ENCODE data around the gene ATAD1.
A peak's percentile ranks its signal among the peaks of the same experiment; 100 is the strongest.
"Not testable (repeated sequence)": the region's sequence is repeated elsewhere in the genome, so short reads cannot be mapped to it uniquely, and the experiment has no call there.

The ATAD1 gene, protein sequence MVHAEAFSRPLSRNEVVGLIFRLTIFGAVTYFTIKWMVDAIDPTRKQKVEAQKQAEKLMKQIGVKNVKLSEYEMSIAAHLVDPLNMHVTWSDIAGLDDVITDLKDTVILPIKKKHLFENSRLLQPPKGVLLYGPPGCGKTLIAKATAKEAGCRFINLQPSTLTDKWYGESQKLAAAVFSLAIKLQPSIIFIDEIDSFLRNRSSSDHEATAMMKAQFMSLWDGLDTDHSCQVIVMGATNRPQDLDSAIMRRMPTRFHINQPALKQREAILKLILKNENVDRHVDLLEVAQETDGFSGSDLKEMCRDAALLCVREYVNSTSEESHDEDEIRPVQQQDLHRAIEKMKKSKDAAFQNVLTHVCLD

DNA sequence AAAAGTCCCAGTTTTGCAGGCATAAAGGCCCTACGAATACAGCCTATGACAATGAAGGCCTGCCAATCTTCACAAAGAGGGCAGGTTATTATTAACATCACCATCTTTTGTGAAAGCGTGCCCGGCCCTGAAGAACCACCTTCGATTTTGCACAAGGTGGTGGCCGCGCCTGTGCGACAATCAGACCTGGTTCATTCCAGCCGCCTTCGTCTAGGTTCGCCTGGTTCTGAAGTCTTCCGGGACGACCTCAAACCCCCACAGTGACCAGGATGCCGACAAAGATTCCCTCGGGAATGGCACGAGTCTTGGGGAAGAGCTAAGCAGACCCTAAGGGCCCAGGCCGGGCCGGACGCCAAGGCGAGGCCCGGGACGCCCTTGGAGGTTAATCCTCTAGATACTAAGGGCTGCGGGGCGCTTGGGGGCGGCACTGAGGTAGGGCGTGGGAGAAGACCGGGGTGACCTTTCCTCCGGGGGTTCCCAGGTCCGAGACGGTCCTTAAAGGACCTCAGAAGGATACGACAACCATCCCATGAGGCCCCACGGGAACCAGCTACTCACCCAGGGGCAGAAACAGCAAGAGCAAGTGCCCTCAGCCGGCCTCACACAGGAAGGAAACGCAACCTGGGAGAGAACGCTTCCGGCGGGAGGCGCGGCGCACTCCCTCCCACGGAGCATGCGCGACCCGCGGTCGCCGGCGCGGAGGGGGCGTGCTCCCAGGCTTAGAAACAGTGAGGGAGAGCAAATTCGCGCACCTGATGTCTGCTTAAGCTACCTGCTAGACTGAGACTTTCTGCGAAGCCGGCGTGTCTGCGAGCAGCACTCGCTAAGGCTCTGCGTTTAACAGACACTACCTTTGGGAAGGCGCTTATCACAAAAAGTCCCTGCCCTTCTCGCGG is at the start of gene ATAD1:
TSS of gene ATAD1 (minus strand) at position 618 of the 896 bp plus-strand sequence. CDS start 3,627 bp downstream, outside the sequence.
- peak; percentile 88 for DNase-seq

DNA sequence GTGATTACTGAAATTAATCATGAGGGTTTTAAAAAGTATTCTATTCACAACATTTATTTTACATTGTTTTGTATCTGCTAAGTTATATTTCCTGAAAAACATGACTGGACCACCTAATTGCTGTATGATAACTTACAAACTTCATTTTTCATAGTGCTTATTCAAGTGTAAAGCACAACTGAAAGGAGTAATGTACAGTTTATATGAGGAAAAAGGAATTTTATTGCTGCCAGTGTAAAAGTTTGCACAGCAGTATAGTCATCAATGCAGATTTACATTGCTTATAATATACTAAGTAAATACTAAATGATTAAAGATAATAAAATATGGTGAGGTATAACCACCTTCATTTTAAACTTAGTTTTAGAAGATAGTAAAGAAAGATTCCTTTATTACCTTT is 49.4 kb upstream of the ATAD1 start:
- DNase-seq: no peak

DNA sequence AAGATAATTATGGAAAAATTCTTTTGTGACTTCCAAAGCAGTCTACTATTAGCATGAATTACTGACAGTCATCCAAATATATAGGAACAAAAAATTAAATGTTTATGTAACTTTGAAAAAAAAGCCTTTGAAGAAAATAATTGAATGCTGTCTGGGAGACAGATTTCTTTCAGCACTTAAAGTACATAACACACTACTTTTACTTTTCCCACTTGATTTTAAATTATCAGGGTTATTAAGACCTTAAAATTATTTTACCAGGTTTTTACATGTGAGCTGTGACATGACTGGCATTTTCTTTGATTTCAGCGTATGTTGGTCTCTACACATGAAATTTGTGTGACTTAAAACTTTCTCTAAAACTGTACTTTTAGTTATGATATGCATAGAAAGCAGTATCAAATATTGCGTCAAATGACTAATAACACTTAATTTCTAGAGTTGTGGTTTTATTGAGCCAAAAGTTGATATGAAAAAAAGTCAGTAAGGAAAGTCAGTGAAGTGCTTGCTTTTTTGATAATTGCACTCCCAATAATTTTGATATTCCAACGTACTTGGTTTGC is 48.5 kb upstream of the ATAD1 start:
- DNase-seq: no peak

DNA sequence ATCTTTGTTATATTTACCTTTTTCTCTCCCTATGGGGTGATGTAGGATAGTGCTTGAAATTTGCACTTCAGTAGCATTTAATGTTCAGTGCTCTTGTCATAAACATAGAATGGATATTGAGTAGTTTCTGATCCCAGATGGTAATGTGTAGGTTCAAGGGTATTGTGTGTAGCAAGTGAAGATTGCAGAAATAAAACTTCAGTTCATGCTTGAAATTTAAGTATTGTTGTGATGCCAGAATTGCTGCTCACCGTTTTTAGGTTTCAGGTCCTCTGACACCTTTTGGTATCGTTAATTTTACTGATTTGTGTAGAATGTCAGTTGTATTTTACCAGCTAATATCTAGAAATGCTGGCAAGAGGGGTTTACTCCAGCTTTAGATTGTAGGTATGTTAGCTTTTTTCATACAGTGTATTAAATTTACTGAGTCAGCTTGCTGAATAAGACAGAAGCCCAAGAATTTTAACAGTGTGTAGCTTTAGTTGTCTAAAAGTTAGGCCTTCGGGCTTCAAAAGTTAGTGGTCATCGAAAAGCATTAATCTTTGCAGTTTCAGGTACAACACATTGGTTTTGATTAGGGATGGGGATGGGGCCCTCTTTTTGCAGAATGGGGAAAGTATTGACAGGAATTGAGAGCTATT is 47.3 kb upstream of the ATAD1 start:
- DNase-seq: peak; percentile 16

DNA sequence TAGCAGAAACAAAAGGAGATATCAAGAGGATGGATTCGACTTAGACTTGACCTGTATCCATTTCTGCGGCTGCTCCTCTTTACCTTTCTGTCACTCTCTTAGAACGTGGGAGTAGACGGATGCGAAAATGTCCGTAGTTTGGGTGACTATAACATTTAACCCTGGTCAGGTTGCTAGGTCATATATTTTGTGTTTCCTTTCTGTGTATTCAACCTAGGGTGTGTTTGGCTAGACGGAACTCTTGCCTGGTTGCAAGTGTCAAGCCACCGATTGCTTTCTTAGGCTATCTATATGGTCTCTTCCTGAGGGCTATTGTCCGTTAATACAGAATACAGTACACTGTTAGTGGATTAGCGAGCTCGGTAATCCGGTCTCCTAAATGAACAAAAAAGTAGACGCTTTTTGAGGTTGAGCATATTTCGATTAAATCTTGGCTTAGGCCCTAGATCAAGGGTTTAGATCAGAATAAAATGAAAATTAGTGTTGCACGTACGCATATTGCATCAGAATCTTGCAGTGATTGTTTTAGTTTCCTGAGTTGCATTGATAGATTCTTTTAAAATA is 46.6 kb upstream of the ATAD1 start:
- DNase-seq: peak; percentile 27

DNA sequence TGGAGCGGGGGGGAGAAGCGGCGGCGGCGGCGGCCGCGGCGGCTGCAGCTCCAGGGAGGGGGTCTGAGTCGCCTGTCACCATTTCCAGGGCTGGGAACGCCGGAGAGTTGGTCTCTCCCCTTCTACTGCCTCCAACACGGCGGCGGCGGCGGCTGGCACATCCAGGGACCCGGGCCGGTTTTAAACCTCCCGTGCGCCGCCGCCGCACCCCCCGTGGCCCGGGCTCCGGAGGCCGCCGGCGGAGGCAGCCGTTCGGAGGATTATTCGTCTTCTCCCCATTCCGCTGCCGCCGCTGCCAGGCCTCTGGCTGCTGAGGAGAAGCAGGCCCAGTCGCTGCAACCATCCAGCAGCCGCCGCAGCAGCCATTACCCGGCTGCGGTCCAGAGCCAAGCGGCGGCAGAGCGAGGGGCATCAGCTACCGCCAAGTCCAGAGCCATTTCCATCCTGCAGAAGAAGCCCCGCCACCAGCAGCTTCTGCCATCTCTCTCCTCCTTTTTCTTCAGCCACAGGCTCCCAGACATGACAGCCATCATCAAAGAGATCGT is 46.0 kb upstream of the ATAD1 start:
- DNase-seq: peak; percentile 16

DNA sequence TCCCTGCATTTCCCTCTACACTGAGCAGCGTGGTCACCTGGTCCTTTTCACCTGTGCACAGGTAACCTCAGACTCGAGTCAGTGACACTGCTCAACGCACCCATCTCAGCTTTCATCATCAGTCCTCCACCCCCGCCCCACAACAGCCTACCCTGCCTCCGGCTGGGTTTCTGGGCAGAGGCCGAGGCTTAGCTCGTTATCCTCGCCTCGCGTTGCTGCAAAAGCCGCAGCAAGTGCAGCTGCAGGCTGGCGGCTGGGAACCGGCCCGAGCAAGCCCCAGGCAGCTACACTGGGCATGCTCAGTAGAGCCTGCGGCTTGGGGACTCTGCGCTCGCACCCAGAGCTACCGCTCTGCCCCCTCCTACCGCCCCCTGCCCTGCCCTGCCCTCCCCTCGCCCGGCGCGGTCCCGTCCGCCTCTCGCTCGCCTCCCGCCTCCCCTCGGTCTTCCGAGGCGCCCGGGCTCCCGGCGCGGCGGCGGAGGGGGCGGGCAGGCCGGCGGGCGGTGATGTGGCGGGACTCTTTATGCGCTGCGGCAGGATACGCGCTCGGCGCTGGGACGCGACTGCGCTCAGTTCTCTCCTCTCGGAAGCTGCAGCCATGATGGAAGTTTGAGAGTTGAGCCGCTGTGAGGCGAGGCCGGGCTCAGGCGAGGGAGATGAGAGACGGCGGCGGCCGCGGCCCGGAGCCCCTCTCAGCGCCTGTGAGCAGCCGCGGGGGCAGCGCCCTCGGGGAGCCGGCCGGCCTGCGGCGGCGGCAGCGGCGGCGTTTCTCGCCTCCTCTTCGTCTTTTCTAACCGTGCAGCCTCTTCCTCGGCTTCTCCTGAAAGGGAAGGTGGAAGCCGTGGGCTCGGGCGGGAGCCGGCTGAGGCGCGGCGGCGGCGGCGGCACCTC is 45.3 kb upstream of the ATAD1 start, which contains the start of the genes KLLN and PTEN:
TSS of gene KLLN (minus strand) at position 481 of the 891 bp plus-strand sequence. CDS start 1,046 bp downstream, outside the sequence.
TSS of gene PTEN (plus strand) at position 573 of the 891 bp plus-strand sequence. CDS start 845 bp downstream, outside the sequence.
- DNase-seq: peak; percentile 88

DNA sequence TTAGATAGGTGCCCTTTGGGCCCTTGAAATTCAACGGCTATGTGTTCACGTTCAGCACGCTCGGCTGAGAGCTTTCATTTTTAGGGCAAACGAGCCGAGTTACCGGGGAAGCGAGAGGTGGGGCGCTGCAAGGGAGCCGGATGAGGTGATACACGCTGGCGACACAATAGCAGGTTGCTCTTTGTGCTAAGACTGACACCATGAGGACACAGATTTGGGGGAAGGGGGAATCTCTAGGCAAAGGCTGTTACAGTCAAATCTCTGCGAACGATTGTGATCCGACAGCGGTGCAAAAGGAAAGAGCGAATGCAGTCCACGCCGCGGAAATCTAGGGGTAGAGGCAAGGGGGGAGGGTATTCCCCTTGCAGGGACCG is 44.6 kb upstream of the ATAD1 start:
- DNase-seq: no peak

DNA sequence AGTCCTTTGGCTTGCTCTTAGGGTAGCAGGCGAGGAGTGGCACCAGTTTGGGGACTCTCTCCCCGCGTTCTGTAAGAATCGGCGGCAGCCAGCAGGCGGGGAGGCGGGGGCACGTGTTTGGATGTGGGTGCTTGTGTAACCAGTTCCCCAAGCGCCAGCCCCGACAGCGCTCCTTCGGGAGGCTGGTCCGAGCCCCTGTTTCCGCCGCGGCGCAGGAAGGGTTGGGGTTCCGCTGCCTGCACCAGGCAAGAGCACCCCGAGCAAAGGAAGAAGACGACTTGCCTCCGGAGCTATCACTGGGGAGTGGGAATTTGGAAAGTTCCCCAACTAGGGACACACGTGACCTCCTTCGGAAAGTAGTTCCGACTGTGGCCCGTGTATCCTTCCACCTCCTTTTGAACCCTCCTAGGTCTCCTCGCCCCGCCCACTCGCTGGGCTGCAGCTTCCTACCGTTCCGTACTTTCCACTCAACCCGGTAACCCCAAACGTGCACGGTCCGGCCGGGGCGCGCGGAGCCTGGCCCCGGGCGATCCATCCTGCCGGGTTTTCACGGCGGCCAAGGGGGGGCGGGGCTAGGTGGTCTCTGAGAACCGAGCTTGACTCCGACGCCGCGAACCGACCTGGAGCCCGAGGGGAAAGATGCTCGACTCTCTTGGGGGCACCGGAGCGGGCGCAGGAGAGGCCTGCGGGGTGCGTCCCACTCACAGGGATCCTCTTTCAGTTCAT is 44.1 kb upstream of the ATAD1 start:
- peak; percentile 95 for DNase-seq

DNA sequence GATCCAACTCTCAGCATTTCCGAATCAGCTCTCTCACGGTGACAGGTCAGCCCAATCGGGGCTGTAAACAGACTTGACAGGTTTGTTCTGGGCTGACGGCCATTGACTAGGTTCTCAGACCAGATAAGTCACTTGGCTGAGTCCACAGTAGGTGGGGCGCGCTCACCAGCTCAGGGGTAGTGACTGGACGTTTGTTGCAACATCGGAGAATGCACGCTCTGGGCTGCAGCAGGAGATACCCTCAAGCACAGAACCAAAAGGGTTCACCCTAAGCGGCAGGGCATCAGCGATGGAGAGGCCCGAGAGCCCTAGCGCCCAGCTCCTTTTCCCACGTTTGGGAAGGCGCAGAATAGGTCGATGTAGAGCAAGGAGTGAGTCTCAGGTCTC is 43.5 kb upstream of the ATAD1 start:
- peak; percentile 57 for DNase-seq

DNA sequence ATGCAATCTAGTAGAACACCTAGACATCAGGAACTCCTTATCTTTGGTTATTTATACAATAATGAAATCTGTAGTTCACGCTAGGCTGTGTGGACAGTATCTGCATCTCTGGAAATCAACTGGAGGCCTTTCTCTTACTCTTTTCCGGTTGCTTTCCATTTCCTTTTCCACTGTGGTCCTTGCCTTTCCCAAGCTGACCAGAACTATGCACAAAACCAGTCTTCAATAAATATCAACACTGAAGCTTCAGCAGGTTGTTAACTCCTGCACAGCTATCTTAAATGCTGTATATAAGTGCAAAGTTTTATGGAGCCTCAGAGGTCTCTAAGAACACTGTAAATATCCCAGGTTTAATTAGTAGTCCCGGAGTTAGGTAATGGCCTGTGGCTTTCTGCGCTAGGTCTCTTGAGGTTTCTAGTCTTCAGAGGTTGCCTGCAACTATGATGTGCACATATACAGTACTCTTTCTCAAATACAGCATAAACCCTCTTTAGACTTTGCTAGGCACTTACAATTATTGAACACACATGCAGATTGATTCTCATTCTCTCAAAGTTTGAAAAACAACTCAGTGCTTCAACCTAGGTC is 42.9 kb upstream of the ATAD1 start:
- DNase-seq: no peak

DNA sequence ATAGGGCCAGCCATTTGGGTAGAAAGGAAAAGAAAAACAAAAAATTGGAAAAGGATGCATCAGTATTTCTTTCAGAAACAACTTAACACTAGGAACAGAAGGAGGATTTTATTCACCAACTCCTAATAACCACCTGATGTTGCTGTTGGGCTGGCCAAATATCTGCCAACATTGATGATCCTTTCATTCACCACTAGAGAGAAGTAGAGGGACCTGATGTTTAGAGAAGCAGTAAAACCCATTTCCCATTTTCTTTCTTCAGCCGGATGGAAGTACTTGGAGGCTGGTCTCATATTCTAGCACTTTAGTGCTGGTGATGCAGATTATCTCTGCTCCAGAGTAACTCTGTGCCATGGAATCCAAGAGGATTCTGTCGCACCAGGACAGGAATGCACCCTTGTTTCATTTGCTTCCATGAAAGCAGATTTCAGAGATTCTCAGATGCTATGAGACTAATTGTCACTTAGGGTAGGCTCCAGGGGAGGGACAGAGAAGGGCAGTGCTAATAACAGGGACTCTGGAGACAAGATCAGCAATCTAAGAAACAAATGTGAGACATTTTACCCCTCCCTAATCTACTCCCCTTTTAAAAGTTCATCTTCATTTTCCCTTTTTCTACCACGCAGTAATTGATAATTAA is 42.2 kb upstream of the ATAD1 start:
- DNase-seq: peak; percentile 56

DNA sequence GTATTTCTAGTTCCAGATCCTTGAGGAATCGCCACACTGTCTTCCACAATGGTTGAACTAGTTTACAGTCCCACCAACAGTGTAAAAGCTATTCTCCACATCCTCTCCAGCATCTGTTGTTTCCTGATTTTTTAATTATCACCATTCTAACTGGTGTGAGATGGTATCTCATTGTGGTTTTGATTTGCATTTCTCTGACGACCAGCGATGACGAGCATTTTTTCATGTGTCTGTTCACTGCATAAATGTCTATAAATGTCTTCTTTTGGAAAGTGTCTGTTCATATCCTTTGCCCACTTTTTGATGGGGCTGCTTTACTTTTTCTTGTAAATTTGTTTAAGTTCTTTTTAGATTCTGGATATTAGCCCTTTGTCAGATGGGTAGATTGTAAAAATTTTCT is 37.6 kb upstream of the ATAD1 start:
- DNase-seq: not testable (repeated sequence)

DNA sequence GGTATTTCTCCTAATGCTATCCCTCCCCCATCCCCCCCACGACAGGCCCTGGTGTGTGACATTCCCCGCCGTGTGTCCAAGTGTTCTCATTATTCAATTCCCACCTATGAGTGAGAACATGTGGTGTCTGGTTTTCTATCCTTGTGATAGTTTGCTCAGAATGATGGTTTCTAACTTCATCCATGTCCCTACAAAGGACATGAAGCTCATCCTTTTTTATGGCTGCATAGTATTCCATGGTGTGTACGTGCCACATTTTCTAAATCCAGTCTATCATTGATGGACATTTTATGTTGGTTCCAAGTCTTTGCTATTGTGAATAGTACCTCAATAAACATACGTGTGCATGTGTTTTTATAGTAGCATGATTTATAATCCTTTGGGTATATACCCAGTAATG is 37.2 kb upstream of the ATAD1 start:
- not testable (repeated sequence) for DNase-seq

DNA sequence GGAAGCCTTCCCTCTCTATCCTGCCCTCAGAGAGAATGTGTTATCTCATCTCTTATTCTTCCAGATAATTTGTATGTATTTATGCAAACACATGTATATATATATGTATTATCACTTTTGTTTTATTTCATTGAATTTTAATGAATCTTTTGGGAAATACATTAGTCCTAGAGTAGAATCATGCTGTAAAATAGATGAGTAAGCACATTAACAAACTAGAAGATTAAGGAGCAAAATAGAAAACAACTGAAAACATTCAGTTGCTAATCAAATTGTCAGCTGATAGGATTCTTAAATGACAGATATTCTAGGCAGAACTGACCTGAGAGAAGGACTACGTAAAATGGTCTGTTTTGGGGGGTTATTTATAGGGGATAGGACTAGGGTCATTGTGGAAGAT is 34.1 kb upstream of the ATAD1 start:
- DNase-seq: no peak

DNA sequence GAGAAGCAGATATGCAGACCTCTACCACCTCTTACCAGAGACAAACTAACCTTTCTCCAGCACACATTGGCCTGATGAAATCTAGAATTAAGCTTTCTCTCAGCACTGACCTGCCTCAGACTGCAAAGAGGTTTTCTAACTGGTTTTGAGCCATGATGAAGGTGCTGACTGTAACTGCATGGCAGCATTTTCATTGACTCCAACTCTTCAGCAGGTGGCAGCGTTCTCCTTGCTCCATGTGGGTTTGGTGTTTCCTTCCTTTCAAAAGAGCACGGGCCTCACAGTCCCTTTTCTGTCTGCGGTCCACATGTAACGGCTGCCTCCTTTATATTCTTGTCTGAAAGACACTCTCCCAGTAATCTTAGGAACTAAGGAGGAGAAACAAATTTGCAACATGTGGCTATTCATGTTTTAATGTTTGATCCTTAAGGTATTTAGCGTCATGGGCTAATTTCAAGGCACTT is 32.7 kb upstream of the ATAD1 start:
- peak; percentile 57 for DNase-seq

DNA sequence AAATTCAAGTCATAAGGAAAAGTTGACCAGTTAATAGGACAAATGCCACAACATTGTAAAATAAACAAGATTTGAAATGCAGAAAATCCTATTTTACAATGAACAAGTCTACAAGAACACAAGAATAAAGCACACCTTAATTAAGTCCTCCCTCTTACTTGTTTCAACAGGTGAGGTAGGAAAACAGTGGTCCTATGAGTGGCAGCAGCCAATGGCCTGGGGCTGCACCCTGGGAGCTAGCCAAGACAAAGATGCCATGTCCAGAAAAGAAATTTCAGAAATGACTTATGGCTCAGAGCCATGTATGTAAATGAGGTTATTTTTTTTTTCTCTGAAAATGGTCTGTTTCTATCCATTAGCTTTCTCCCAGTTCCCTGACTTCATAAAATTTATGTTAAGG is 31.0 kb upstream of the ATAD1 start:
- DNase-seq: no peak

DNA sequence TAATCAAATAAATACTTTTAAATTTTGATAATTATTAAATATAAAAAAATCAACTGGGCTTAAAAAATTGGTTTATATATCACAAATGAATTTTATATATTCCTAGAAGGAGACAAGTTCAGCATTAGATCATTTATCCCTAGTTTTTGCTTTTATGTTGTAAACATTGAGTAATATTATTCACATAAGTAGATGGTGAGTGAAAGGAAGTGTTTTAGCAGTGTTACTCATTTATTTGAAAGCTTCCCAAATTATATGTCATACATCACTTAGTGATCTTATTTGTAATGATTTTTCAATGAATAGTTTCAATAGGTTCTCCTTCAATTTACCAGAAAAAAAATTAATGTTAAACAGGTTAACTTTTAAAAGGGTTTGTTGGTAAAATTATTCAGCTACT is 29.5 kb upstream of the ATAD1 start:
- DNase-seq: no peak

DNA sequence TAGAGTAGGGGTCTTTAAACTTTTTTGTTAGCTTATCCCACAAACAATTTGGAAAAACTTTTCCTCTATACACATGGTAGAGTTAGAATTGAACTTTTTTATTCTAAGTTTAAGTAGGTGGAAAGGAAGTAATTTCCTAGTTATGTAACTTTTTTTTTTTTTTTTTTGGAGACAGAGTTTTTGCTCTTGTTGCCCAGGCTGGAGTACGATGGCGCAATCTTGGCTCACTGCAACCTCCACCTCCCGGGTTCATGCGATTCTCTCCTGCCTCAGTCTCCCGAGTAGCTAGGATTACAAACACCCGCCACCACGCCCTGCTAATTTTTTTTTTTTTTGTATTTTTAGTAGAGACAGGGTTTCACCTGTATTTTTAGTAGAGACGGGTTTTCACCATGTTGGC is 28.7 kb upstream of the ATAD1 start:
- DNase-seq: not testable (repeated sequence)

Measured in RPMI8226 (cell line).